ENCODE measurements around the gene SLC12A2.

SLC12A2 gene

DNA sequence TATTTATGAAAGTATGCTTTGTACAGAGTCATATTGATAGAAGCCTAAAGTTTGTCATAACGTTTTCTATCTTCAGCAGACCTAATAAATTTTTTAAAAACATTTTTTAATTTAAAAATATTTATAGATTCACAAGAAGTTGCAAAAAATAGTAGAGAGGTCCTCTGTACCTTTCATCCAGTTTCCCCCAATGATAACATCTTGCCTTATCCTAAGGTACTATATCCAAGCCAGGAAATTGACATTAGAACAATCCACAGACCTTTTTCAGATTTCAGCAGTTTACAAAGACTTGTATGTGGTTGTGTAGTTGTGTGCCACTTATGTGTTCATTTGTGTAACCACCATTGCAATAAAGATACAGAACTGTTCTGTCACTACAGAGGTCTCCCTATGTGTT is 88.5 kb downstream of the SLC12A2 start:
- no peak for DNase-seq (ENCODE audit: low read depth)

DNA sequence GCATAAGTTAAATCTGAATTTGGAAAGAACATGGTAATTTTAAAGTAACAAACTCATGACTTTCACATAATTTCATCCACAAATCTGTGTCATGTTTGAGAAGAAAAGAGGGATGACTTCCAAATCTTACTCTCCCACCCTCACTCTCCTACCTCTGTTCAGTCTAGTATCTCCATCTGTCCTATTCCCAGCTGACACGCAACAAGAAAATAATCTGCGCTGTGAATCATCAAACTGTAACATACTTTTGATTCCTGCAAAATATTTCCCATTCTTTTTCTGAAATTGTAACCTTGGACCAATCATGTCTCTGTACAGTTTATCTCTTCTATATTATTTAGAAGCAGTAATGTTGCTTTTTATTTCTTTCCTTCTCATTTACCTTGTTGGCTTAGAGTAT is 91.4 kb downstream of the SLC12A2 start:
- DNase-seq (ENCODE audit: low read depth): no peak

DNA sequence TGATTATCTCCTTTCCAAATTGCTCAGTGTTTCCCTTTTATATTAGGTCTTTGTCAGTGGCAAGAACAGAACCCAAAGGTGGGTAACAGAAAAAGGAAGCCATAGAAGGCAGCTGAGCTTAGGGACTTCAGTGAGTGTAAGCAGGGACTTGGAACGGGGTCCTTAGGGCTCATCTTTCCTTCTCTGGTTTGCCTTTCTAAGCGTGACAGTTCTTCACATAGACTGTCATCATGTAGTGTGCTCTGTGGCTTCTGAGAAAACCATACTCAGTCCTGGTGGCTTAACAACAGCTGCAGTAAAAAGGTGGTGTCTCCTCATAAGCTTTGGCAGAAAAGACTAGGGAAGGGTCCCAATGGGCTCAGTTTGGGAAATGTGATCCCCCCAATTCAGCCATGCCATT is 108.8 kb downstream of the SLC12A2 start:
- DNase-seq (ENCODE audit: low read depth): no peak

DNA sequence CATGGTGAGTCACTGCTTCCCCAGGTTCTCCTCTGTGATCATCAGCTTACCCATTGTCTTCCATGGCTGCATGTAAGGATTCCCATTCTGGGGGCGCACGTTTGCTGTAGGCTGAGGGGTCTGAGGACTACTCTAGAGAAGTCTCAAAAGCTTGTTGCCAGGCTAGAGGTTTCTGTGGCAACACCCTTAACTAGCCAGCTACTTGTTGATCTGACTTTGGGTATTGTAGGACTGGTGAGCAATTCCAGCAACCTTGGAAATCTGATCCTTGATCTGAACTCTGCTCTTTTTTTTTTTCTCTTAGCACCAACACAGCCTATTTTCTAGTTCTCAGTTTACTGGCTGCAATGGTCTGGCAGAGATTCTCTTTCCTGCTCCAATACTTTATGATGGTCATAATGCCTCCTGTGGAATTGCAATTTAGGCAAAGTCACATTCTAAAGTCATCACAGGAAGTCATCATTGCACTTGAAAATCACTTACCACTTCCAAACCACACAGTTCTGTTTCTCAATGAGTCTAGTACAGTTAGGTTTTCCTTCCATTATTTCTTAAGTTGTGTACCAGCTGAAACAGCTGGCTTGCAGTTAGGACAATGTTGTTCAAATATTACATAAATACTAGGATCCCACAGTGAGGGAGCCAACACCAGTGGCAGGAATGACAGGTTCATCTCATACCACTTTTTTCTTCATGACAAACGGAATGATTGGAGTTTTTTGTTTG is 110.3 kb downstream of the SLC12A2 start:
- no peak for DNase-seq (ENCODE audit: low read depth)

DNA sequence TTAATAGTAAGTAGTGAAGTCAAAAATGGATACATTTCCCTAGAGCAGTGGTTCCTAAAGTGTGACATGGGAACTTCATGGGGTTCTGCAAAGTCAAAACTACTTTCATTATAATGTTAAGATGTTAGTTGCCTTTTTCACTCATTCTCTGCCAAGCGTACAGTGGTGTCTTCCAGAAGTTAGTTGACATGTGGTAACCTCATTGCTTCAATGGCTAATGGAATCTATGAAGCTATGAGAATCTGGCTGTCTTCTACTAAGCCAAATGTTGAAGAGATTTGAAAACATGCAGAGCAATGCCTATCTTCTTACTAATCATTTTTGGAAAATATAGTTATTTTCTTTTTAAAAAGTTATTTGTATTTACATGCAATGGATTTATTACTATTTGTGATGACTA is 111.8 kb downstream of the SLC12A2 start:
- no peak for DNase-seq (ENCODE audit: low read depth)

DNA sequence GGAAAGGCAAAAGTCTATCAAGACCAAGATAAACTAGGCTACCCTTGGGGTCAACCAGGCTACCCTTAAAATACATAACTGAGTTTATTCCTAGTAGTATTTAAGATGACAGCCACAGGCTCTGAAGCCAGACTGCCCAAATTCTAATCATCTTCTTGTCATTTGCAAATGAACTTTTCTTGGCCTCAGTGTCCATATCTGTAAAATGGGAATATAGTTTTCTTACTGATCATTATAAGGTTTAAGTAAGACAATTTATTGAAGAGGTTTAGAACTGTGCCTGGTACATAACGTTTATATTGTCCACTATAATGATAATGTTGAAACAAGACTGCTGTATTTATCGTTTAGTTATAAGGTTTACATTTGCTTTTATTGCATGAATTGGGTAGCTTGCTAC is 112.5 kb downstream of the SLC12A2 start:
- no peak for DNase-seq (ENCODE audit: low read depth)

DNA sequence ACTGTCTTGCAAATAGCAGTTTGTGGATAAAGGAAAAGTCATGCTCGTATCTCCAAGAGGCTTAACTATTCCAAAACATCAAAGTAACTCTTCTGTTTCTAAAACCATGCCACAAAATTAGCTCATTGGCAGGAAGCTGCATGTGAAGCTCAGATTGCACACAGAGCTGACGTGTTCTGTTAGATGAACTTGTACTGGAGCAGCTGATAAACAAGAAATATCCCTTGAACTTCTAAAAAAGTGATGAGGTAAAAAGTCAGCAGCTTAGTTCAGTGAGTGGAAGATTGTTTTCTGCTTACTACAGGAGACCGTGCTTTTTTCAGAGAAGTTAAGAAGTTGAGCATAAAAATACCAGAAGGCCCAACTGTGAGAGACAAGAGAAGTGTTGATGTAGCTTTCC is 113.2 kb downstream of the SLC12A2 start:
- no peak for DNase-seq (ENCODE audit: low read depth)

DNA sequence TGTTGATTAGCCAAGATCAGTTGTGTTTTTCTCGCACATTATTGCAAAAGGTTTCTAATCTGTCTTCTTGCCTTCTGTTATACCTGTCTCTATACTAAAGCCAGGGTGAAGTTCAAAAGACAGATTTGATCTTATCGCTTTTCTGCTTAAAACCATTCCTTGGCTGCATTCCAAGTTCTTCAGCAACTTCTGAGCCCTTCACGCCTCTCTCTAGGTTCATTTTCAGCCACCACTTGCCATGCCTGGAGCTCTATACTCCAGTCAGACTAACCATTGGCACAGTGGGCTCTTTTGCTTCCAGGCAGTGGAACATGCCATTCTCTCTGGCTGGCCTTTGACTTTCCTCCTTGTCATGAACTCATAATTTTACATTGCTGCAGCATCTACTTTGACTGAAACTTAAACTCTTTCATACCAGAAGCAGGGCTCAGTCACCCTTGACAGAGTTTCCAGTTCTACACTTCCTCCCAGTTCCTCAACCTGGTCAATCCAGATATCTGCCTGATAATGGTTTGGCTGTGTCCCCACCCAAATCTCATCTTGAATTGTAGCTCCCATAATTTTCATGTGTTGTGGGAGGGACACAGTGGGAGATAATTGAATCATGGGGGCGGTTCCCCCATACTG is 114.4 kb downstream of the SLC12A2 start:
- DNase-seq (ENCODE audit: low read depth): no peak

DNA sequence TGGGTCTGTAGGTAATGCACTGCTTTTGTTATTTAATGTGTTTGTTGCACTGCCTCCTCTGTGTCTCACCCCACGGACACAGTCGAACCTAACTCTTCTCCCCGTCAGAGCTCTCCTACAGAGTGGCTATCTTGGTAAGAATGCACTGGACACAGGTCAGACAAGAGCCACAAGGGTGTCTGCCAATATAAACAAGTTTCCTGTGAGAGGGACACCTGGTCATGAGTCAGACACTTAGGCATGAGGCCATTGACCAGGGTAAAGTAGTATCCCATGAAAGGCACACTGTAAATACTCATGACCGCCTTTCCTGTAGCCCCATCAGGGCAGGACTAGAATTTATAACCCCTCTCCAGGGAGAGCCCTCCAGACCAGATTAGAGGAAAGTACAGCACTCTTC is 115.5 kb downstream of the SLC12A2 start:
- no peak for DNase-seq (ENCODE audit: low read depth)

DNA sequence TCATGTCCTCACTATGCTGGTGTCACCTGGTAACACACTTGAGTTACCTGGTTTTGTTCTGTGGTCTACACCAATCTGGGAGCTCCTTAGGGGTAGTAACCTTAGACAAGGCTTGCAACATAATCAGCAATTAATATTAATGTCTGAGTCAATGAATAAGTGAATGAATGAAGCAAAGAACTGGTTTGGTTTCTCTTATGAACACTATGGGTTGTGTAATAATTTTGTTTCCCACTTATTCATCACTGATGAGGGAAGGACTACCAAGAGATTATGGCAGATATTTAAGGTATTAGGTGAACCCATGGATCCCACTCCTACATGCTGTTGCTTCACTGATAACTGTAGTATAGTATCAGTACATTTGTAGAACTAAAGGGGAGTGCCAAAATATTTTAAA is 116.0 kb downstream of the SLC12A2 start:
- DNase-seq (ENCODE audit: low read depth): no peak

DNA sequence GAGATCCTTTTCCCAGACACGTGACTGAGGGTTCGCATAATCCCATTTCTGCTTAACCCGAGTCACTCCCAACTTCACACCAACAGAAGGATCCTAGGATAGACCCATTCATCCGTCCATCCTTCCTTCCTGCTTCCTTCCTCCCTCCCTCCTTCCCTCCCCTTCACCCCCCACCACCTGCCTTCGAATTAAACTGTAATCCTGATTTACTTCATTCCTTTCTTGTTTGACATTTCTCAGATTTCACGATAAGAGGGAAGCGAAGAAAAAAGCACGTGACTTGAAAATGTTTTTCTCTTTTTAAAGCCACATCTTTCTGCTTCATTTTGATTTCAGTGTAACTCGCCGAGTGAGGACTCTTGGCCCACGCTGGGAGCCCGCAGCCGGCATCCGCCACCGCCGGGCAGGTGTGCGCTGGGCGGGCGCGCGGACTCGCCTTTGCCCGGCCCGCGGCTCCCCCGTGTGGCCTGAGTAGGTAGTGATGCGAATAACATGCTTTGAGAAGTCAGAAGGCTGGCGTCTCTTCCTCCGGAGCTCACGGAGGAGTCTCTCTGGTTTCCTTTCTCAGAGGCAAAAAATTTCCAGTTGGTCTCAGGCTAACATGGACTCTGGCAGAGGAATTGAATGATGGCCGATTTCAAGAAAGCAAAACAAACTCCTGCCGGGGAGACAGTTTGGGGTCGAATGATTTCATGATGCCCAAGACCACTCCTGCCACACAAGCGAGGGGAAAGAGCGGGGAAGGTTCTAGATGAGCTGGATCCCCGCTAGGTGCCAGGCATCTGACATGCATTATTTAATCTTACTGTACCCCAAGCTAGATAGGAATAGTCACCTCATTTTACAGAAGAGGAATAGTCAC is 117.7 kb downstream of the SLC12A2 start:
- peak; percentile 71 for DNase-seq (ENCODE audit: low read depth)

DNA sequence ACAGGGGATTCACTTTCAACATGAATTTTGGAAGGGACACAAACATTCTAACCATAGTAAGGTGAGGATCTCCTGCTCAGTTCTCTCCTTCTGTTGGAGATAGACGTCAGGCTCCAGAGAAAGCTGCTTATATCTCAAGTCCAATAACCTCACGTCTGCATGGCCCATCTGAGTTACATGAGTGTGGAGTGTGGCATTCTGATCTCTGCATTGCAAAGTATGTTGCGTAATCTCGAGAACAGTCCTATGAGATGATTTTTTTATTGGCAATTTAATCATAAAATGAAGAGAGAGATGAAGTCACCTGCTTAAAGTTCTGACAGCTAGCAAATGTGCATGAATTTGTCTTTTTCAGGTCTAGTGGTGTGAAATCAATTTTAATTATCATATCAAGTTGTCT is 118.8 kb downstream of the SLC12A2 start:
- no peak for DNase-seq (ENCODE audit: low read depth)

DNA sequence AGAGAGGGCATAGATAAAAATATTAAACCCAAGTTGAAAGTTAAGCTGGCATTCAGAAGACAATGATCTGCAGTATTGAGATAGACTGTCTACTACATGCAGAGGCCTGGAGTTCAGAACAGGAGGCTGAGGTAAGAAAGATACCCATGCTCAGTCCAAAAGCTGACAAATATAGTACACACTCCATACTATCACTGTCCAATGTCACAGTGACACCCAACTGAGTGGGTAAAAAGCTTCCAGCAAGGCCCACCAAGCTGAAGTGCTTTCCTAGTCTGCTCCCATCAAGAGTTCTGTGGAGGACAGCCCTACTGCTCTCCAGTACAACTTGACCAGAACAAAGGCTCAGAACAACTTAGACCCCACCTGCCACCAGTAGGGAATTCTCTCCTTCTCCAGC is 124.9 kb downstream of the SLC12A2 start:
- no peak for DNase-seq (ENCODE audit: low read depth)

DNA sequence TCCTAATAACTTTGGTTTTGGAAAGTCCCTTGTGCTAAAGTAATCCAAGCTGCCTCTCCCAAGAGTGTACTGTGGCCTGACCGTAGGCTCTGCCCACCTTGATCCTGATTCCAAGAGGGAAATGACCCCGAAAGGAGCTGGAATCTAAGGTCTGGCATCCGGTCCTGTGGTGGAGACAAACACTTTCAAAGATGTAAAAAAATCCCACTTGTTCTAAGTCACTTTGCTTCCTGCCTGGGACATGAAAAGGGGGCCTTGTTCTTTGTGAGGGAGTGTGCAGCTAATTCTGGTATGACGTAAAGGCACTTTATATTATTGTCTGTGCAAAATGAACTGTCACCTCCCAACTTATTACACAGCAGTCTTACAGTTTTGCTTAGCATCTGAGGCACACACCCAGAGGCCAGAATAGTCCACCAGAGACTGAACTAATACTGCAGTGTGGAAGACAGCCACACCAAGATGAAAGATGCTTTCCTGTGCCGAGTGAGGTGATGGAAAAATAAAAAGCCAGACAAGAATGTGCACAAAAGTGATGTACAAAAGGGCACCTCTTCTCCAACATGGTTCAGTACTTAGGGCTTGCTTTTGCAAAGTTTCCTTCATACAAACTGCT is 128.7 kb downstream of the SLC12A2 start:
- DNase-seq (ENCODE audit: low read depth): no peak

DNA sequence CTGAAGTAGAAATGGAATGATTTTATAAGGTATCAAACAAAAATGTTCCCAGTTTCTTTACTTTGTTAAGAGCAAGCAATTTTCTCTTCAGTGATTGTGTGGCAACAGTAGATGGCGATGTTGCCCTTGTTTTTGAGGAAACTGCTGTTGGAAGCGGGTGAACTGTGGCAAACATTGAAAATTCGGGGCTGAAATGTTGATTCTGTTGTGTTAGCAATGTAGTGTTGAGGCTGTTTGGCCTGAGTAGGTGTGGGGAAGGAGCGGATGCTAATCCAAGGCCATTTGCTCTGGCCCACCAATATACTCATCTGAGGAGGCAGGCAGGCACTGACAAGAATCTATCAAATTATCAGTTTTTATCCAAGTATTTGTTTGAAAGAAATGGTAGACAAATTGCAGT is 129.8 kb downstream of the SLC12A2 start:
- DNase-seq (ENCODE audit: low read depth): no peak

DNA sequence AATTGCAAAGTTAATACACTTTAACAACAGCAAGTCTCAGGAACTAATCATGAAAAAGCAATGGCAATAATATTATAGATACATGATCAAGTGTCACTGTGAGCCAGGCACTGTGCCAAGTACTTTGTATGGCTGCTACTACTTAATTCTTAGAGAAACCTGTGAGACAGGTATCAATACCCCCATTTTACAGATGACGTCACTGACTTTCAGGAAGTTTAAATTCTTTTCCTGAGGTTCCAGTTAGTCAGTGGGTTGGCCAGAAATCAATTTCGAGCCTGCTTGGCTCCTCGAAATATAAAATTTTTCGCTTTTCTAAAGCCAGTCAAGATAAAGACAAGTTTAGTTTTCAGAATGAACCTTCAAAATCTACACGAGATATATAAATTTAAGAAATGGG is 130.3 kb downstream of the SLC12A2 start:
- DNase-seq (ENCODE audit: low read depth): no peak

DNA sequence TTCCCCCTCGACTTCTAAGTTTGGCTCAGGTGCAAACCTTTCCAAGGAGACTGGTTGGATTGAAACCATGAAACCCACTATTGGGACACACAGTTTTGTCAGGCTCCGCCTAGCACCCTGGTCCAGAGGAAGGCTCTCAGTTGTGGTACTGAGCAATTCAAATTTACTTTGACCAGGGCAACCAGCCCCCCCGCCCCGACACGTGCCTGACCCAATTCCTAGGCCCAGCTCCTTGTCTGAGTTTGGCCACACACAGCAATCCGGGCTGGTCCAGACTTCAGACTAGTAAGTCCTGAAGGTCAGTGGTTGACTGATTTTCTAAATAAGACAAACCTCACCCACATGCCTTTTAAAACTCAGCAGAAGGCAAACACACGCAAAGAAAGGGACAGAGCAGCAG is 132.7 kb downstream of the SLC12A2 start:
- DNase-seq (ENCODE audit: low read depth): no peak

DNA sequence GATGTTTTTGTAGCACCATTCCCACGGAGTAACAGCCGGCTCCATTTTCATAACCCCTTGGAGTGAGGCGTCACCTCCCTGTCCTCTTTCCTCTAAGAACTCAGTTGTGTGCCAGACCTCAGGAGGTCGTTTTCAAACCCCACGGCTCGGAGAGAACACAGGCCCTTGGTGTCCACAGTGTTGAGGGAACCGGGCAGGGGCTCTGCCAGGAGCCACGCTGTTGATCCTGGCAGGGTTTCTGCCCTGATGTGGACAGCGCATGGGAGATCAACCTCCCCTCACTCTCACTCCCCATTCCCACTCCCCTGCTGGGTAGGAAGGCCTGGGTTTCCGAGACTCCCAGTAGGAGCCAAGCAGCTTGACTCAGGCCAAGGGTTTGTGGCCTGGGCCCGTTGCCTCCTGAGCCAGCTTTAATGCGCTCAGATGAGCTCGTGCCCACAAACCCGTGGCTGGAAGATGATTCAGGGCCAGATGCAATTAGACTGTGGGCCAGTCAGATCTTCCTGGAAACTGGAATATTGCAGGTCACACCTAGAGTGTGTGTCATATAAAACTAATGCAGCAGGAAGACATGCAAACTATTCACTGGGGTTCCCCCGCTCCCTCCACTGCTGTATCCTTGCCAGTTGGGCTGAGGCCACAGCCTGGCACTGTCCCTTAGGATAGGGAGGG is 133.4 kb downstream of the SLC12A2 start:
- no peak for DNase-seq (ENCODE audit: low read depth)

DNA sequence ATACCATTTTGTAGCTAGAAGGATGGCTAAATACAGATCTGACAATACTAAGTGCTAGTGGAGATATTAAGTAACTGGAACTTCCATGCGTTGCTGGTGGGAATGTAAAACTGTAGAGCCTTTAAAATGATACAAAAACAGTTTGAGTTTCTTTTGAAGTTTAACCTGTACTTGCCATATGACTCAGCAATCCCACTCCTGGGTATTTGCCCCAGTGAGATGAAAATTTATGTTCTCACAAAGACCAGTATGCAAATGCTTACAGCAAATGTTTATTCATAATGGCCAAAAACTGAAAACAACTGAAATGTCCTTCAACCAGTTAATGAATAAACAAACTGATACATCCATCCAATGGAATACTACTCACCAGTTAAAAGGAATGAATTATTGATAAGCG is 137.3 kb downstream of the SLC12A2 start:
- DNase-seq (ENCODE audit: low read depth): no peak

DNA sequence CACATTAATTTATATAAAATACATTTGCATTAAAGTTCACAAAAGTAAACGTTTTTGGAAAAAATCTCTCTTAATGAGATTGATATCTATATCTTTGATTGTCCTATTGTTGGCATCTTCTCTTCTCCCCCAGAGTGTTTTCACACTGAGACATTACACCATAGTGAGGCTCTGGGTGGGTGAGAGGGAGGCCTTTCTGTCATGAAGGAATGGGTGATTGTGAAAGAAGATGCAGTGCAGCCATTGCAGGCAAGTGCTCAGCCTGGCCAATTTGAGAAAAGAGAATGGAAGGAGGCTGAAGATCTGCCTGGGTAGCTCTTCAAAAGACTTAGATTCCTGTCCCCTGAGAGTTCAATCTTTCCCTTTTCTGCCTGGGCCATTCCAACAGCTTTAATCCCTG is 140.8 kb downstream of the SLC12A2 start:
- no peak for DNase-seq (ENCODE audit: low read depth)

DNA sequence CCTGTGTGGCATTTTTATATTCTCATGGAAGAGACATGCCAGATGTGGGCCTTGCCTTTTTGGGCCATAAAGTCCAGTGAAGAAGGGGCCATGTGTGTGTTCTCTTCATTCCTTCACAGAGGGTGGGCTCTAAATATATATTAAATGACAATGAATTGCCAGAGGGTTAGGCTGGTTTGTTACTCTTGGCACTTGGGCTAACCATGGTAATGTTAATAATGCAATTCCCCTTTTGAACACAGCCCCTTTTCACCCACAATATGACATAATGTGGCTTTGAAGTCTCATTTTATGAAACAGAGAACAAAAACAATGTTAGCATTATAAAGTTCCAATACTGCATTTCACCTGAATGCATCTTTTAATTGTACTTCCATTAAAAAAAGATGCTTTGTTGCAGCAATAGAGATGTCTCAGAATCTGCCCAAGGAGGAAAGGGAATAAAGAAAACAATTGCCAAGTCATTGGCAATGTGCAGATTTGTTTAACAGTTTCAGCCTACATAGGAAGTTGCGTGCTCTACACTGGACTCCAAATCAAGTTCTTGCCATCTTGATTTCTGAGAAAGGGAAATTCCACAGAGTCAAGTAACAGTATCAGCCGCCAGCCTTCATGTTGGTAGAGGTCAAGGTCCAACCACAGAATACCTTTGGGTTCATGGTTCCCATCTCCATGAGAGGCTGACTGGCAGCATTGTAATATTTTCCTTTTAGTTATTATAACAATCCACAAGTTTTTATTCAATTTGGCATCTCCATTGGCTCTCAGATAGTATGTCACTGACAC is 141.9 kb downstream of the SLC12A2 start:
- DNase-seq (ENCODE audit: low read depth): no peak

Data from activated gamma-delta T cell treated with anti-CD3 and anti-CD28 coated beads, Interleukin-2, amount 50 U/mL, for 16 hours (primary cell).